ENCODE results near the gene ABHD16B. TPM values are rescaled to one million over a fixed set of nuclear protein-coding genes. Genes with fewer than 3 reads are reported as not detected.
A peak's percentile ranks its signal among the peaks of the same experiment; 100 is the strongest.

Gene ABHD16B
- total RNA-seq, 1 donor from 2014 or later: not detected

- no peak for TF ChIP-seq CTCF (IDR thresholded peaks at IDR 0.05)
- Histone ChIP-seq H3K36me3 (no peaks in the 10 kb centered on the region), H3K4me3 (no peak overlapping the region), H3K27ac (no peak overlapping the region), H3K27me3 (ENCODE audit: low read depth) (peaks cover 32% of the 10 kb centered on the region), H3K9me3 (no peaks in the 10 kb centered on the region), H3K4me1 (peaks cover 46% of the 10 kb centered on the region)
- no peak for ATAC-seq
- intact Hi-C loops (cut with DNase I): no loop called here
- no peak for DNase-seq
These were observed 18.1 kb upstream of the ABHD16B start for GRCh38 chr20:63843222-63843621.

- Histone ChIP-seq H3K4me3 (no peak overlapping the region), H3K4me1 (peaks cover 50% of the 10 kb centered on the region), H3K27ac (peak overlapping the region; percentile 48), H3K27me3 (ENCODE audit: low read depth) (peaks cover 33% of the 10 kb centered on the region), H3K9me3 (no peaks in the 10 kb centered on the region), H3K36me3 (no peaks in the 10 kb centered on the region)
- no peak for TF ChIP-seq CTCF (IDR thresholded peaks at IDR 0.05)
- no peak for ATAC-seq
- intact Hi-C loops (cut with DNase I): no loop called here
- no peak for DNase-seq
These were observed 17.5 kb upstream of the ABHD16B start for GRCh38 chr20:63843778-63844177.

DNA sequence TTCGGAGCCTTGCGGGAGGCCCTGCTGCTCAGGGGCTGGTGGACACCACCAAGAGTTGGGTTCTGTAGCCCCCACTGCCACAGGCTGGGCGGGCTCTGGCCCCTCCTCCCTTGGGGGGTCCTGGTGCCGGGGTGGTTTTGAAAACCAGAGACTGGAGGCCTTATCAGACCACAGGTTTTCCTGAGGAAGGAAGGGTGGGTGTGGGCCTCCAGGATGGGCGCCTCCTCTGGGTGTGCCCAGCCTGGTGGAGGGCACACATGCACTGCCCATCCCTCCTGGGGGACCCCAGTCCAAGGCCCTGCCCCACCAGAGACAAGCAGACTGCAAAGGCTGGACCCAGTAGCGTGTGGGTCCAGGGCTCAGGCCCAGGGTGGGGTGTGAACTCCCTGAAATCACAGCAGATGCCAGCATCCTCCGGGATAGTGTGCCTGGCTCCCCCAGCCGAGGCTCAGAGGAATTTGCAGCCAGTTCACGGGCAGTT lies 16.7 kb upstream of the ABHD16B start:
- DNase-seq: no peak
- Histone ChIP-seq H3K9me3 (no peaks in the 10 kb centered on the region), H3K36me3 (no peaks in the 10 kb centered on the region), H3K27me3 (ENCODE audit: low read depth) (peaks cover 33% of the 10 kb centered on the region), H3K27ac (peak overlapping the region; percentile 48), H3K4me3 (no peak overlapping the region), H3K4me1 (peaks cover 50% of the 10 kb centered on the region)
- no peak for TF ChIP-seq CTCF (IDR thresholded peaks at IDR 0.05)
- intact Hi-C loops (cut with DNase I): no loop called here
- ATAC-seq: no peak

DNA sequence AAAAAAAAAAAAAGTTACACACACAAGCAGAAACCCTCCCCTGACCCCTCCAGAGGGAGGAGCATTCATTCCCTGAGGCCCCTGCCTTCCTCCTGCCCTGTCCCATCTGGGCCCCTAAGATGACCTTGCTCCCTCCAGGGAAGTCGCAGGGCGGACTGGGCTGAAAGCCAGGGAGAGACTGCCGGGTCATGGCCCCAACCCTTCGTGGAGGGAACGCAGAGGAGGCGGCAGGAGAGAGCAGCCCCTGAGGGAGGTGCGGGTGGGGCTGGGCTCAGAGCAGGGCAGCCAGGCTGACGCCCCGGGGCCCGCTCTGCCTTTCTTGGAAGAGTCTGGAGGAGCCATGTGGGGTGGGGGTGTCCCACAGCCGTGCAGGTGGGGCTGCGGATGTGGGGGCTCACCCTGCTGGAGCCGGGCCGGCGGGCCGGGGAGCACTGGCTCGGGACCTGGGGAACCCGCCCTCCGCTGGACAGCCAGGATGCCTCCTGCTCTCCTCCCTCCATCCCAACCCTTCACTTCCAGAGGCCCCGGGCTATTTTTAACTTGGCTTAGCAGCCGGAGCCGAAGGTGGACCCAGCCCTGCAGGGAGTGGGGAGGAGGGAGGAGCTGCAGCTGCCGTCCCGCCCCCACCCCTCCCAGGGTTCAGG lies 15.0 kb upstream of the ABHD16B start:
- peaks cover 50% of the 10 kb centered on the region for H3K4me1 ChIP-seq
- no peak for TF ChIP-seq CTCF (IDR thresholded peaks at IDR 0.05)
- intact Hi-C loops (cut with DNase I): no loop called here
- ATAC-seq: peak; percentile 47 to 55
- no peaks in the 10 kb centered on the region for H3K36me3 ChIP-seq
- H3K27ac ChIP-seq: peak overlapping the region; percentile 75
- DNase-seq: no peak
- peaks cover 33% of the 10 kb centered on the region for H3K27me3 ChIP-seq (ENCODE audit: low read depth)
- H3K9me3 ChIP-seq: no peaks in the 10 kb centered on the region
- peak overlapping the region; percentile 10 for H3K4me3 ChIP-seq

GRCh38 chr20:63846888-63847236 lies 14.4 kb upstream of the ABHD16B start:
- peak overlapping the region; percentile 75 for H3K27ac ChIP-seq
- H3K36me3 ChIP-seq: no peaks in the 10 kb centered on the region
- no peak for DNase-seq
- ATAC-seq: no peak
- no peak for TF ChIP-seq CTCF (IDR thresholded peaks at IDR 0.05)
- no peak overlapping the region for H3K4me3 ChIP-seq
- peaks cover 50% of the 10 kb centered on the region for H3K4me1 ChIP-seq
- H3K9me3 ChIP-seq: no peaks in the 10 kb centered on the region
- peaks cover 33% of the 10 kb centered on the region for H3K27me3 ChIP-seq (ENCODE audit: low read depth)
- intact Hi-C loops (cut with DNase I): no loop called here

Data from lower lobe of right lung (tissue), 2 donors.